ENCODE measurements around the gene ZNF211.

DNA sequence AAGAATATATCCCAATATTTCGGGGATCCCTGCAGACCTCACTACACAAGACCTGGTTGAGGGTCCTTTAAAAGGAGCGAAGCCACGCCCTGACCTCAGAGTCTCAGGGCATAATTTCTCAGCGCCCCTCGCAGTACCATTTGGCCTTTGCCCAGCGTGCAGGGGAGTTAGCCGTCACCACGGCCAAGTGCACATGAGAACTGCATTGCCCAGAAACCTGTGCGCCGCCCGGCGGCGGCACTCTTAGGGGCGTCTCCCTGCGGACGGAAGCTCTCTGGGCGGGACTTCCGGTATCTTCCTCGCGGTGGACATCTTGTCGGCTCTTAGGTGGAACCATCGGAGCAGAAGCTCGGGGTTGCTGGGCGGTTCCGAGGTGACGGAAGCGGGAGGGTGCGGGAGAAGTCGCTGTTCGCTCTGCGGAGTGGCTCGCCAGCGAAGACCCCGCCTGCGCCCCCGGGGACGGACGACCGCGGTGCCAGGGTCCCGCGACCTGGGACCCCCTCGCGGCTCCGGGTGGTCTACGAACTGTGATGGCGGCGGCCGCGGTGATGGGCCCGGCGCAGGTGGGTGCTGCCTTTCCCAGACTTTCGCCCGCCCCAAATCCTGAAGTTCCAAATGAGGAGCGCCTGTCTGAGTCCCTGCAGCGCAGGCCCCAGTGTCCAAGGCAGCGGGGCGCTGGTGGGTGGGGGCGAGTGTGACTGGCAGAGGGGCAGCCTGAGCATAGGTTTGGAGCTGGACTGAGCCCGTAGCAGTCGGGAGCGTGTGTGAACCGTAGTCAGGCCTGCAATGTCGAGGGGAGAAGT lies 18.8 kb upstream of the ZNF211 start, which contains the start of gene ZNF134:
- TF ChIP-seq OSR1 (CRISPR knock-in tag; IDR thresholded peaks at IDR 0.05) (no peak), ZFP3 (CRISPR knock-in tag; IDR thresholded peaks at IDR 0.05) (no peak), ZNF8 (CRISPR knock-in tag; IDR thresholded peaks at IDR 0.05) (no peak), TCF4 (CRISPR knock-in tag; IDR thresholded peaks at IDR 0.05; ENCODE audit: borderline replicate concordance) (no peak), RARB (CRISPR knock-in tag; IDR thresholded peaks at IDR 0.05) (no peak), ISL1 (CRISPR knock-in tag; IDR thresholded peaks at IDR 0.05) (no peak), ZNF70 (CRISPR knock-in tag; IDR thresholded peaks at IDR 0.05) (no peak)
- TF ChIP-seq, protein P1, sequence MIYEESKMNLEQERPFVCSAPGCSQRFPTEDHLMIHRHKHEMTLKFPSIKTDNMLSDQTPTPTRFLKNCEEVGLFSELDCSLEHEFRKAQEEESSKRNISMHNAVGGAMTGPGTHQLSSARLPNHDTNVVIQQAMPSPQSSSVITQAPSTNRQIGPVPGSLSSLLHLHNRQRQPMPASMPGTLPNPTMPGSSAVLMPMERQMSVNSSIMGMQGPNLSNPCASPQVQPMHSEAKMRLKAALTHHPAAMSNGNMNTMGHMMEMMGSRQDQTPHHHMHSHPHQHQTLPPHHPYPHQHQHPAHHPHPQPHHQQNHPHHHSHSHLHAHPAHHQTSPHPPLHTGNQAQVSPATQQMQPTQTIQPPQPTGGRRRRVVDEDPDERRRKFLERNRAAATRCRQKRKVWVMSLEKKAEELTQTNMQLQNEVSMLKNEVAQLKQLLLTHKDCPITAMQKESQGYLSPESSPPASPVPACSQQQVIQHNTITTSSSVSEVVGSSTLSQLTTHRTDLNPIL (CRISPR knock-in tag; IDR thresholded peaks at IDR 0.05; ENCODE audit: low read depth): no peak
